Measurements from ENCODE around the gene FAT1. TPM values are rescaled to one million over a fixed set of nuclear protein-coding genes. Genes with fewer than 3 reads are reported as not detected.

Gene FAT1
- total RNA-seq, 1 experiment from 2014 or later = 112 TPM

DNA sequence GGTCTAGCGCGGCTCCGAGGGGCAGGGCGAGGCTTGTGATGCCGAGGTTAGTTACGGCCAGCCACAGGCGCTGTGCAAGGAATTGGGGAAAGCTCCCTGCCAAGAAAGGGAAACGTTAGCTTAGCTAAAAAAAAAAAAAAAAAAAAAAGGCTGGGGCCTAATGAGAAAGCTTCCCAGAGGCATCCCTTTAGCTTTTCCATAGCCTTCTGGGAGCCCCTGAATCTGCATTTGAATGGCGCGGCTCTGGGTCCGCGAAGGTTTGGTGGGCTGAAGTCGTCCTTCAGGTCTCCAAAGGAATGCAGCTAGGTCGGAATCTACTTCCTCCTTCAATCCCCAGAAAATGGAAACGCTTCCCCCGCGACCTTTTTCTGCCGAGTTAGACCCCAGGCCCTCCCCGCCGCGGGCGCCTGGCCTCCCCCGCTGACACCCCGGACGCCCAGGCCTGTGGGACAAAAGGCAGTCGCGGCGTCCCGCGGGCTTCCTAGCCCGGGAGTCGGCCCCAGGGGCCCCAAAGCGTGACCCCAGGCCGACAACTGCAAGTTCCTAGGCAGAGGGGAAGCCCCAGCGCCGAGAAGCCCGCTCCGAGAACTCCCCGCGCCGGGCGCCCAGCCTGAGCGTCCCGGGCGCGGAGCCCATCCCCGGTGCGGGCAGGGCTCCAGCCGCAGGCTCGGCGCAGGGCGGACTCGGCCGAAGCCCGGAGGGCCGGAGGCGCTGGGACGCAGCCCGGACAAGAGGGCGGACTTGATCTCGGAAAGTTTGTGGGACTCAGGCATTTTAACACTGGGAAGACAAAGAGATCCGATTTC is 605 bp upstream of the FAT1 start:
- peak; percentile 54 for DNase-seq (ENCODE audit: low read depth)

DNA sequence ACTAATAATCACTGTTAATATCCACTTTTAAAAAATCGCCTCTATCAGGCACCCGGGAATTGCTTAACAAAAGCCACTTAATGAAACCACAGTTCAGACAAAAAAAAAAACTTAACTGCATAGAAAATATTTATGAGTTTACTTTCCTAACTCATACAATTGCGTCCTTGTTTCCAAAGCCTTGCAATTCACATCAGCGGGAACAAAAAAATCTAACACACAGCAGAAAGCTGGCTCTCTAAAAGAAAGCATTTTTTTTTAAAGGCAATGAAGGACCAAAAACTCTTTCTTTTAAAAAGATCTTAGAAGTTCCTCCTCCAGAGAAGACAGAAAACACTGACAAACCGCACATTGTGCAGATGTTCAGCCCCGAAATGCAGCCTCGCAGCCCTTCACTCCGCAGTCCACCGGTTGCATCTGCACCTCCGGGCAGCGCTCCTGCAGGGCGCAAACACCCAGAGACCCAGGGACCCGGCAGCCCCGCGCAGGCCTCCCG is 812 bp downstream of the FAT1 start:
- DNase-seq (ENCODE audit: low read depth) = peak; percentile 33

DNA sequence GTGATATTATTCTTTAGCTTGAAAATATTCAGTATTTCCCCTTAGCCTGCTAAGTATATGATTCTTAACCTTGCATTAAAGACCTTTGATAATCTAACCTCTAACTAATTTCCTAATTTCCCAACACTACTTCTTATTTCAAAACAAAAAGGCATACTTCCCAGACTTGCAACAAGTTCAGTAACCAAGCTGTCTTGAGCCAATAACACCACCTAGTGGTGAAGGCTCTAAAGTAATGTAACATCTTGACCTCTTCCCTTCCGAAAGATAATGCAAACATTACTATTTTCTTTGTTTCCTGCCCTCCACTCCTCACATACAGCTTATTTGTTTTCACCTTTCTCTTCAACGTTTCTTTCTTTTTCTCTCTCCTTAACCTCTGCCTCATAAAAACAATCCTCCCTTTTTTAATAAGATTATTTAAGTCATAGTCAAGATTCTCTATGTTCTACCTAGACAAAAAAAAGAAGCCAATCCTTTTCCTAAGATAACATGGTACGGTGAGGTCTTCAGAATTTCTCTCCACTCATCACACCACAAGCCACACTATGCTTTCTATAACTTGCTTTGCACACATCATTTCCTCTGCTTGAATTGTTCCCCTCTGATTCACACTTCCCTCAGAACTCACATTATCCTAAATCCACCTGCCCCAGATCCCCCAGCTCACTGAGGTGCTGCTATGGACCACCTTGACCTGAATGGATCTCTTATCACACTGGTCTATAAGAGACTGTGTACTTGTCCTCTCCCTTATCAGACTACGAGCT is 3.5 kb downstream of the FAT1 start:
- DNase-seq (ENCODE audit: low read depth) = no peak

DNA sequence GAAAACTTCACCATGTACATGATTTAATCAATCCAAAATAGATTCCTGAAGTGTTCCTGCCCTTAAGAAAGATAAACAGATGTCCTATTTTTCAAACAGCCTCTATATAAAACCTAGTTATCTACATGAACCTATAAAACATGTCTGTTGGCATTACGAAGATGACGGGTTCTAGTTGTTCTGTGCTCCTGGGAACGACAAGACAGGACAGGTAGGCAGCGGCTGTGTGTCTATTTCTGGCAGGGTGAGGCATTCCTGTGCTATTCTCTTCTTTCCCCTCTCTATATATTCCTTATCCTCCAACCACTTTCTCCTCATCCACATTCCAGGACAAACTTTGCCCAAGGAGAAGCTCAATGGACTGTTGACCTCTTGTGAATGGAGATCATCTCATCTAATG is 6.1 kb downstream of the FAT1 start:
- no peak for DNase-seq (ENCODE audit: low read depth)

DNA sequence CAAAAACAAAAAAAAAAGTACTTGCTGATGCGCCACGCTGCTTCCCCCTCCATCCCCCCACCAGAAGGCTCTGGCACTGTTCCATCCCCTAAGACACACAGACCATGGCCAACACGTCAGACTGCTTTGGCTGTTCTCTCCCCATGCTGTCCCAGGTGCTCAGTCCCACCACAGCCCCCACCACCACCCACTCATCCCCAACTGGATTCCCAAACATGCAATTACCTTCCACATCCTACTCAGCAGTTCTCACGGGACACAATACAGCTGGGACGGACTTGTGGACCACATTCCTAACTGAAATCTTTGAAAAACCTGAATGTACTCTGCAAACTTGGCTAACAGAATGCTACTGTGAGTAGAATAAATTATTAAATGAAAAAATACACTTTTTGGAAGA is 8.6 kb downstream of the FAT1 start:
- no peak for DNase-seq (ENCODE audit: low read depth)

DNA sequence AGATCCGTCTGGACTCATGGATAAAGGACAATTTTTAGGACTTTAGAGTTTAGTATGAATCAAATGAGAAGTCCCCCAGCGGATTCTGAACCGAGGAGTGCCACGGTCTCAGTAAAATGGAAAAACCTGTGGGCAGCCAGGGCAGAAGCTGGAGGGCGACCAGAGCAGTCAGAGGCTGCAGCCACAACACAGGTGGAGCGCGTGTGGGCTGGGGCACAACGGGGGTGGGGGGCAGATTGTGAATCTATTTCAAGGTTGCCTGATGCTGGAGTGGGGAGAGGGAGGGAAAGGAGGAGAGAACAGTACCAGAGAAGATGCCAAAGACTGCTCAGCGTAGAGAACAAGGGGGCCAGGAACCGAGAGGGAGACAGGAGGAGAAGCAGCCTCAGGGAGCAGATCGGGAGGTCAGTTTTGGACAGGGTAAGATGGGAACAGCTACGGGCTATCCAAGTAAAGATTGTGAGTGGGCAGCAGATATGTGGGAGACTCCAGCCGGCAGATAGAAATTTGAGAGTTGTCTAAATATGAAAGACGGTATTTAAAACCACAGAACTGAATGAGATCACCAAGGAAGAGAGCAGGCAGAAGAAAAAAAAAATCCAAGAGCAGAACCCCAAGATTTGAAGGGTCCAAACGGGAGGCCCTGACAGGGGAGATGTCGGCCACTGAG is 9.5 kb downstream of the FAT1 start:
- DNase-seq (ENCODE audit: low read depth) = no peak

DNA sequence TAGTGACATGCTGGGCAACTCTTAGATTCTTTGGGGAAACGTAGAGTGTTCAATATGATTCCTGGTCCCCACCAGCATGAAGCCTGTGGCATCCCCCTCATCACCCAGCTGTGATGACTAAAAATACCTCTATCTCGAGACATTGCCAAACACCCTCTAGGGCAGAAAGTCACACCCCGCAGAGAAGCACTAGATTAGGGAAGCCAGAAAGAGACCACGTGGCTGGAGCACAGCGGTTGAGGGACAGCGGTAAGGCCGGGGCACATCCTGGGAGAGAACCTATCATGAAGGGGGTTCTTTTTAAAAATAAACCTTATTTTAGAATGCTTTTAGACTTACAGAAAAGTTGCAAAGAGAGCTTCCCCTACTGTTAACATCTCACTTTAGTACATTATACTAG is 11.0 kb downstream of the FAT1 start:
- DNase-seq (ENCODE audit: low read depth) = no peak

DNA sequence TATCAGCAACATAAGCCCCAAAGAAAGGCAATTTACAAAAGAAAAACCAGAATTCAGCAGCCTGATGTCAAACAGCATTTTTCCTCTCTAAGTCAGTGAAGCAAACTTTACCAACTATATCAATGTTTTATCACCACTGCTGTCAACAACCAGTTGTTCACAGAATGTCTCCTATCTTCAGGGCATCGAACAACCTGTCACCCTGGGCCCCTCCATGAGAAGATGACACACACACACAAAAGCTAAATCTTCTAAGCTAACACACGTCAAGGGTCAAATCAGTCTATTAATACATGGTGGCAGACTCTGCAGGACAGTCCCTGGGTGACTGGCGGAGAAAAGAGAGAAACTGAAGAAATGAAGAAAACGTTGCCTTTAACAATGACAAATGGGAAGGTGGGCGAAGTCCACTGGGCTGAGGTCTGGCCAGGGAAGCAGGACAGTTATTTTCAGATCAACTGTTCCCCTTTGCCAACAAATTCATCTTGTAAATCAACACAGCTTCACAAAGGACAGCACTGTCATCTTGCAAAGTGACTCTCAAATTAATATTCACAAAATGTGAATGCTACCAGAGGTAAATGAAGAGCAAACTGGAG is 13.0 kb downstream of the FAT1 start:
- DNase-seq (ENCODE audit: low read depth) = no peak

DNA sequence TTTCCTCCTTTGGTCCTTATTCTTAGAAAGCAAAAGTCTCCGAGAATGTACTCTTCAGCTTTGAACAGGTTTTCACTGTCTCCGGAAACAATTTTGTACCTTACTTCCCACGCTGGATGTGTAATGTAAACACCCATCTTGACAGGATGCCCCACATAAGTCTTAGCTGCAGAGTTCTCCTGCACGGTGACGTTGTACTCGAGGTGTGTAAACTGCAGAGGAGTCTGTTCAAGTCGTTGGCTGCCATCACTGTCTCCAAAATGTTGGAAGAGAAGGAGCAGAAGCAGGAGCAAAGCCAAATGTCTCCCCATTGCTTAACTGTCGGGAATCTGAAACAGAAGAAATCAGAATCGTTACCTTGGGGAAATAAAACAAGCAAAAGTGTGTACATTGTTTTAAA is 14.1 kb downstream of the FAT1 start:
- no peak for DNase-seq (ENCODE audit: low read depth)

DNA sequence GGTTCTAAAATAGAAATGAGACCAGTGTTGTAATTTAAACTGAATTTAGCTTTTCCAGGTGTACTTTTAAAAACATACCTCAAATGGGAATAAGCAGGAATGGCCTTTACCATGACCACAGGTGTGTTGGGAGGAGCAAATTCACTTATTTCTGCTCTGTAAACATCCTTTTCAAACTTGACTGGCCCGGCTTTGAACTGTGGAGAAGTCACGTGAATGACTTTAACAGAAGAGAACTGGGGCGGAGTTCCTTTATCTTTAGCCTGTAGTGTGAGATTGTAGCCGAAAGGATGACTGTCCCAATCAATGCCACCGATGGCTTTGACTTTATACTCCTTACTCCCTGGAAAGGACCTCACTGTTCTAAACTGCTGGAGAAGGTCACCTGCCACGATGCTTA is 15.1 kb downstream of the FAT1 start:
- no peak for DNase-seq (ENCODE audit: low read depth)

DNA sequence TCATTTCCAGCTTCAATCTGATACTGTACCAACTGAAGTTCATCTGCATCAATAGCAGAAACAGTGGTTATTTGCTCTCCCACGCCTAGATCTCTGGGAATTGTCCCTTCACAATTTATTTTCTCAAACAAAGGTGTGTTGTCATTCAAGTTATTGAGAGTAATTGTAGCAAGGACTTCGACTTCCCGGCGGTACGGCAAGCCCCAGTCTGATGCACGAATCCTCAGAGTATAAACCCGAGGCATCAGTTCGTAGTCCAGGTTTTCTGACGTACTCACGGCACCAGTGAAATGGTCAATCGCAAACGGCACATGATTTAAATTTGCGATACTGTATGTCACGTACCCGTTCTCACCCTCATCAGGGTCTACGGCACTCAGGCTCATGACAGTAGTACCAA is 15.7 kb downstream of the FAT1 start:
- no peak for DNase-seq (ENCODE audit: low read depth)

DNA sequence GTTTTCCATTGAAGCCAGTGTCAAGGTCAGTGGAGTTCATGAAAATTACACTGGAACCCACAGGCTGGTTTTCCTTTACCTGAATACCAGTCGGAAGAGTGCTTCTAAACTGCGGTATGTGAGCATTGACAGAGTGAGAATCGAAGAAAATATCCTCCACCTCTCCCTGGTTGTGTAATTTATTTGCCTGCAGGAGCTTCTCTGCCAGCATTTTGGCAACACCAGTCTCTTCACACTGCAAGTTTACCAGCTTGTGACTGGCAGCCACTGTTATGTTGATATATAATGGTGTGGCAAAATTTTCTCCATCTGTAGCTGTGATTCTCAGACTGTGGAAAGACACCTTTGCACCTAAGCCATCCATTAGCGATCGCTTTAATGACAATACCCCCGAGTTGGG is 16.1 kb downstream of the FAT1 start:
- no peak for DNase-seq (ENCODE audit: low read depth)

DNA sequence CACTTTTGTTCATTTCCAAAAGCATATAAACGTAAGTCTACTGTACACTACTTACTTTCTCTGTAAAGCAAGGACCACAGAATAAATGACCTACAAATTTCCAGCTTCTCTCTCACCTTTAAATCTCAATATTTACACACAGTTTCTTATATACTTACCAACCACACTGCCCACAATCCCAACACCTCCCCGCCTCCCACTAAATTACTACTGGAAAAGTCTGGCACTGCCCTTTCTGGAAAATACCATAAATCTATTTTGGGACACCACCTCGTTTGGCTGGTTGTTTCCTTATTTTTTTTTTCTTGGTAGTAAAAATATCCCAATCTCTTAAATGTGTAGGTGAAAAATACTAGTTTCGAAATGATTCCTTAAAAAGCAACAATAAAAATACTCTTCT is 19.6 kb downstream of the FAT1 start:
- no peak for DNase-seq (ENCODE audit: low read depth)

DNA sequence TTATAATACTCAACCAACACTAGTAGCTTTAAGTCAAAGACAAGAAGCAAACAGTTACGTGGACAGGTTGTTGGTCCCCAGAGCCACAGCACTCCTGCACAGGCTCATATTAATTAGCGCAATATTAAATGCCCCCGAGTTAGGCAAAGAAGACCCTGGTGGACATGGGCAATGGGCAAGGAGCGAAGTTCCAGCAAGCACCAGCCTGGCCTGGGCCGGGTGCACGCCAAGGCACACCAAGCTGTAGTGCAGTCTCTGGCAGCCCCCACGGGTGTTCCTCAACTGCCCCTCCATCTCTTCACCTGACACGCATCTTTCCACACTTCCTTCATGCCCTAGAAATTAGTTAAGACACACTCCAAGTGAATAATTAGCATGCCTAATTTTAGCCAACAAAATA is 20.1 kb downstream of the FAT1 start:
- DNase-seq (ENCODE audit: low read depth) = no peak

DNA sequence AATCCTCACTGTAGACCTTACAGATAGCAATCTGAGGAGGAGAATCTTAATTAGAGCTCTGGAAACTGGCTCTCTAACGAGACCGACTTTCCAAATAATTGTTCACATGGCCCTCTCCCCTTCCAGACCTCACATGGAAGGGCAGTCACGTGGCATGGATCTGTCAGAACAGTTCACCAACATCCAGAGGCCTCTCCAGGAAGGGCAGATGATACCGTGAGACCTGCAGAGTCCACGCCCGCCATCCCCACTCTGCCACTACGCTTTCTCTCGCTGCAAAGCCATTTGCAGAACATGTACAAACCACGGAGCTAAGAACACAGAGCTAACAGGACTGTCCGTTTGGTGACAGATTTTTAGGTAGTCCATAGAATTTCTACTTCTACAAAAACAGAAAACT is 20.7 kb downstream of the FAT1 start:
- no peak for DNase-seq (ENCODE audit: low read depth)

DNA sequence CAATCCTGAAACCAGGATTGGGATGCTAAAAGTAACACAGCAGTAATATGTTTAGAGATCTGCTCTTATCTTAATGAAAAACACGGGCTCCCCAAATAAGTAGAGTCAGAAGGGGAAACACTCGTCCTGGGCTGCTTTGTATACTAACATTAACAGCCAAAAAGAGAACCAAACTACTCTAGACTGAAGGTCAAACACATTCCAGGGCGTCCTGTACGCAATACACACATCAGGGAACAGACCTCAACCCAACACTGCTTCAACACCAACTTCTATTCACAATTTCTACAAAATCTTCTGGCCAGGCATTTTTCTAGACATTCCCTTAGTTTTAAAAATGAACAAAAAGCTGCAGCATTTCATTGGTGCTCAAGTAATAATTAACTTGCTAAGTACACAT is 21.4 kb downstream of the FAT1 start:
- DNase-seq (ENCODE audit: low read depth) = no peak

DNA sequence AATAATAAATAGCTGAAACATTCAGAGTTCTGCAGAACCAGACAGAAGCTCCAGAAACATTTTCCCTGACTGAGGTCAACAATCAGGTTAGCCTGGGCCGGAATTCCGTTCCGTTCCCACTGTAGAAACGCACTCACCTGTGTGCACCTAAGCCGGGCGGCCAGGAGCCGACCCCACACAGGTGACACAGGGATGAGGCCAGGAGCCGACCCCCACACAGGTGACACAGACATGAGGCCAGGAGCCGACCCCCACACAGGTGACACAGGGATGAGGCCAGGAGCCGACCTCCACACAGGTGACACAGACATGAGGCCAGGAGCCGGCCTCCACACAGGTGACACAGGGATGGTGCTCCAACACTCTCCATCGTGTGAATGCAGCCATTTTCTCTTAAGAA is 21.9 kb downstream of the FAT1 start:
- DNase-seq (ENCODE audit: low read depth) = no peak

DNA sequence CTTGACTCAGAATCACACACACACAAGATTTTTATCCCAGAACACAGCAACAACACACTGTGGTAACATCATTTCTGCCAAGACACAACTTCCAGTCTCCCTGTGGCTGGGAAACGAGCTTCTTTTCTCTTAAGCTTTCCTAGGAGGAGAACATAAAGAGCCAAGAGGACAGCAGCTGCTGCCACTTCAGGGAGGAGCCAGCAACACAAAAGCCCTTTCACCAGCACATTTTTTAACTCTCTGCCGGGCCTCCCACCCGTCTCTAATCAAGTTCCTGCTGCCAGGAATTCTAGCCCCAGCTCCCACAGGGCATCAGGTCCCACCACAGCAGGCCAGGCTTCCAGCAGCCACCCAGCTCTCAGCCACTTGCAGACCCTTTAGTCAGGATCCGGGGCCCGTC is 22.4 kb downstream of the FAT1 start:
- peak; percentile 29 for DNase-seq (ENCODE audit: low read depth)

DNA sequence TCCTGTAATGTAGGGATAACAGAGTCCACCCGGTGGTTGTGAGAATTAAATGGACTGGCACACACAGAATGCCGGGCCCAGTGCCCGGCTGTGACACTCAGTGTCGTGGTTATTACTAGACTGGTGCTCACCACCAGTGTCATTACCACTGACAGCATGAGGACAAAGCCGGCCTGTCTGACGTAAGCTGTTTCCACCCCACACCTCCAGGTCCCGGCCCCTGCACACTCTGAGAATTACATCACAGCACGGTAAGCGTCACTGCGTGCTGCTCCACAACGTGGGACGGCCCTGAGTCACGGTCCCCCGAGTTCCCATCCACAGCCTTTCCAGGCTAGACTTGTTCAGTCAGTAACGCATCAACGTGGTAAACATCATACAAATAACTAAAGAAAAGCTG is 22.9 kb downstream of the FAT1 start:
- DNase-seq (ENCODE audit: low read depth) = peak; percentile 36

DNA sequence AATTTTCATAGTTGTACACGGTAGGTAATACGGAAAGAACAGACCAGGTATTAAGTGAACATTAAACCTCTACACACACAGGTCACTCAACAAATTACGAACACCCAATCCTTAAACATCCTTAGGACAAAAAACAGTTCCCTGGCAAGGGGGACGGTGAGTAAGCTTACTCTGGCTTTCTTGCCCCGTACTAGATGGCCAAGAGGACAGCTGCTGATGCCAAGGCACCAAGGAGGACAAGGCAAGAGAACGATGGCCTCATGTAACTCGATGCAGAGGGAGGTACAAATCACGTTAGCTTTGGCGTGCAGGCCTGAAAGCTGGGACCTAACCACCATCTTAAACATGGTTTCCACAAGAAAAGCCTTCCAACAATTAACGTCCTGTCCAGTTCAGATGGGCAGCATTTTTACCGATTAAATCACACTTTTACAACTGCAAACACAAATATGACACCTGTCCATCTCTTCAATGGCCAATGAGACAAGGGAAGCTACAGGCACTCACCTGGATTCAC is 23.7 kb downstream of the FAT1 start:
- no peak for DNase-seq (ENCODE audit: low read depth)

DNA sequence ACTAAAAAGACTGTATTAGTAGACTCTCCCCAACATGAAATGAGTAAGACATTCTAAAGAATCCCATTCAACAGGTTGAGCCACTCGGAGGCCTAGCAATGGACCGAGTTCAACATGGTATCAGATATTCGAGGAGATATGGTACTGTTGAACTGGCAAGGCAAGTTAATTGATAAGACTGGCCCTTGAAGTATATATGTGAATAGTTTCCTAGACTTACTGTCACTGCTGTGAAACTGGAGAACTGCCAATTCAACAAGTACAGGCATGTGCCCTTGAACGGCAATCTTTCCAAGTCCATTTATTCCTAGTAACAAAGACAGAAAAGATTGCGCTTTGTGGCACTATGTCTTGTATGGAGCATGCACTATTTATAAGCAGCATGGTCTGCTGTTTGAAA is 24.4 kb downstream of the FAT1 start:
- no peak for DNase-seq (ENCODE audit: low read depth)

DNA sequence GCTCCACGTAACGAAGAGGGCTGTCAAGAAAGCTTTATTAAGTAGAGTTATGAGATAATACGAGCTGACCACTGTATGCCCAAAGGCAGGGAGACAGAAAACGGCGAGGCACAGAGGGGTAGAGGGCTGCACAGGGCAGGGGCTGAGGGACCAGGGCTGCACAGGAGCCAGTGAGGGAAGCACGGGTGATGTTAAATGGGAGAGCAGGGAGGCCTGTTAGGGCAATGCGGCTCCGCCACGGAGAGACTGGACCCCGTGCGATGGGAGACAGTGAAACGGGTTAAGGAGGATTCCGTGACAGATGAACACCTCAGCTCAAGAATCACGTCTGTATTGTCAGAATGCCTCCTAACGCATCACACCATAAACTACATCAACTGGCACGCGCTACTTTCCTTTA is 25.1 kb downstream of the FAT1 start:
- DNase-seq (ENCODE audit: low read depth) = no peak

Data from M059J (cell line).